Activated T-helper 1 cell treated with Interleukin-2 at 50 U/mL for 16 hours (primary cell): Measurements from ENCODE around the gene DMD.

ENCODE experiments used
- DNase-seq: peaks from one replicate; pipeline ENCODE4 v3.0.0-alpha.2; 2020; ENCODE audit warnings: low read depth

Gene DMD

GRCh38 chrX:31854716-31855115 is 1356.6 kb downstream of the DMD start:
- no peak for DNase-seq

DNA sequence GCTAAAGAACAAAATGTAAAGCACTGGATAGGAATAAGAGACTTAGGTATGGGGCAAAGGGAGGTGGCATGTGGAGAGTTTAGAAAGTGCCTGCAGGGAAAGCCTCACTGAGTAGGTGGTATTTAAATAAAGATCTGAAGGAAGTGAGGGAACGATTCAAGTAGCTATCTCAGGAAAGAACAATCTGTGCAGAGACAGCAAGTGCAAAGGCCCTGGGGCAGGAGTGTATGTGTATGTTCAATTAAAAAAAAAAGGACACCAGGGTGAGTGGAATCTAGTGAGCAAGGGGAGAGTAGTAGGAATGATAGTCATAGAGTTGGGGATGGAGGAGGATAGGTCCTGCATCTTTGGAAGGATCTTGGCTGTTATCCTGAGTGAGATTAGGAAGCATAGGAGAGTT is 1359.6 kb downstream of the DMD start:
- DNase-seq, result no peak

- no peak for DNase-seq
Measured at GRCh38 chrX:31847773-31848172, 1363.6 kb downstream of the DMD start.

DNA sequence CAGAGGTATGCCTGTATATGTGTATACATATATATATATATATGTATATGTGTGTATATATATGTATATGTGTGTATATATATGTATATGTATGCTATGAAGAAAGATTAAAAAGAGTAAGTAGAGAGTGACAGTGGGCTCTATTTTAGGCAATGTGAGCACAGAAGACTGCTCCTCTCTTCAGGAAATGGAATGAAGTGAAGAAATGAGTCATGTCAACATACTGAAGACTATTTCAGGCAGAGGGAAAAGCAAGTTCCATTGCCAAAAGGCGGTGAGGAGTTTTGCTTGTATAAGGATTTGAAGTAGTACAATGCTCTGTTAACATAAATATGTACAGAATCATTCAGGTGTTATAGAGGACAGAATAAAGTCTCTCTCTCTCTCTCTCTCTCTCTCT is 1366.3 kb downstream of the DMD start:
- DNase-seq, result no peak

DNA sequence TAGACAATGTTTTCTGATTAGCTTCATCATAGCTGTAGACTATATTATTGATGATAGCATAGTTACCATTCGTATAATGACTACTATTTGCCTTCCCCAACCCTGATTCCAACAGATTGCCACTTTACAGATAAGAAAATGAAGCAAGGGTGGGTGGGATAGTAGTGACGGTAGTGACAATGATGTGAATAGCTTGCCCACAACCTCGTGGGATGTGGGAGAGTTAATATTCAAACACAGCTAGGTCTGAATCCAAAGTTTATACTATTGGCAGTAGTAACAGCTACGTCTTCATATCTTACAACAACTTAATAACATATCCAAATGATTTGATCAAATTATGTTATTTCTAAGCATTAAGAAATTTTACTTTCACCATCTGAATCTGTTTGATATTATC is 1372.7 kb downstream of the DMD start:
- DNase-seq, result no peak

DNA sequence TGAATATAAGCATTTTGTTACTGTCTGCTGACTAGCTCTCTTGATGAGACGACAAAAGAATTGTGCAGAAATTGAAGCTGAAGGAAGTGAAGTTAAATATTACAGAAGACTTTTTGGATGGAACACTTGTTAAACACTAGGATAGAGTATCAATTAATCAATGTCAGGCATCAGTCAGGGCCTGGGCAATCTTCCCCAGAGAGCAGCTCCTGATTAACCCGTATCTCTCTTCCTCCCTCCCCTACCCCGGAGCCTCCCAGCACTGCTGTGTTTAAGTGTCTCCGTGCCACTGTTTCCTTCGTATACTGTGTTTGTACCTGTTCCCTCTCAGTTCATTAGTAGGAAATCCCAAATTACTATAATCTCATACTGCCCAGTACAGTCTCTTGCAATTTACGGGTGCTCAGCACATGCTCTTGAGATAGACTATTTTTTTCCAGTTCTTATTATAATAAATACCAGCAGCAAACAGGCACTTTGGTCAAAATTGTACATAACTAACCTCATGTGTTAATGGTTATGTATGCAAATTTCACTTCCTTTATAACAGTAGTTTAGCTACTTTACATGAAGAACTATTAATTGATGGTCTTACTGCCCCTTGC is 1373.8 kb downstream of the DMD start:
- DNase-seq, result no peak

- no peak for DNase-seq
Measured at GRCh38 chrX:31836479-31836878, 1374.9 kb downstream of the DMD start.

DNA sequence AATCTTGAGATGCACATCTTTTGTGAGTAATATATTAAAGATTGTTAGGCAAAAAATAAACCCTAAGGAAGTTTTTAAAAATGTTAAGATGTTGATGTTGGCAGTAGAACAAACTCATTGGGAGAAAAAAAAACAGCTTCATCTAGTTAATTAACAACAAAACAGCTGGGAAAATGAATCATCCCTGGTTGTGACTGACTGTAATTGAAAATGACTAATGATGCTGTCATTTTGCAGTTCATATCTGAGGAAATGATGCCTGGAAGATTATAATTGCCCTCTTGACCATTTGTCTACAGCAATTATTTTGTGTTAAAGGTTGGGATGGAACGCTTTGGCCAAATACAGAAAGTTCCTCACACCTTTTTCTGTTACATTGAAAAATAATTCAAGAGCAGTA is 1379.1 kb downstream of the DMD start:
- no peak for DNase-seq

GRCh38 chrX:31820430-31821210 is 1390.7 kb downstream of the DMD start:
- no peak for DNase-seq

GRCh38 chrX:31819455-31819854 is 1391.9 kb downstream of the DMD start:
- no peak for DNase-seq

DNA sequence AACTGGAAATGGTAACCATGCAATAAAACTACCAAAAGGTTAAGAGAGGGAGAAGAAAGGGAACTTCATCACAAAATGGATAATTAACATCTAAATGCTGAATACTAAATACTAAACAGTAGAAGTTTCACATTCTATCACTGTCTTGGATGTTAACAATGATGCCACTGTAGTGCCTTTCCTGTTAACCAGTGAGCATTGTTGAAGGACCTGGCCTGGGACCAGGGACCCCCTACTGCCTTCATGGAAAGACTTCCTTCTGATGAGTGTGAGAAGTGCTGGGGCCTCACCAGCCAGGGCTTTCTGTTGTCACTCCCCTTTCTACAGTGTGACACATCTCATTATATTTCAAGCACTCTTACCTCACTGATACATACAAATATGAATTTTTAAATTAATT is 1400.2 kb downstream of the DMD start:
- no peak for DNase-seq

DNA sequence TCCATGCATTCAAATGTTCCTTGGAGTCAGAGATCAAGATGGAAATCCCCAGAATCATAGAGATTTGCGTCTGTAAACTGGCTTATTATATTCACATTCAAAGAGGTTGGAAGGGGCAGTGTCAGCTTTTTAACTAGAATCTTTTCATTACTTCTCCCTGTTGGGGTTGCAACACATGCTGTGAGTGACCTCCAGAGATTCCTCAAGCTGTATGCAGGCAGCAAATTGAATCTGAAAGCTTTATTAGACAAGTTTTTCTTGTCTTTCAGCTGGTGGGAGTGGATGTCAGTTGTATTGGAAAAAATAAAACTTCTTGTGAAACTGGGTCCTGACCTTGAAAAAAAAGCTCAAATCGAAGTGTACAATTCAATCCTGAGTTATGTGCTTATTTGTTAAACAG is 1403.0 kb downstream of the DMD start:
- DNase-seq, result no peak

- no peak for DNase-seq
Measured at GRCh38 chrX:31807165-31807564, 1404.2 kb downstream of the DMD start.

DNA sequence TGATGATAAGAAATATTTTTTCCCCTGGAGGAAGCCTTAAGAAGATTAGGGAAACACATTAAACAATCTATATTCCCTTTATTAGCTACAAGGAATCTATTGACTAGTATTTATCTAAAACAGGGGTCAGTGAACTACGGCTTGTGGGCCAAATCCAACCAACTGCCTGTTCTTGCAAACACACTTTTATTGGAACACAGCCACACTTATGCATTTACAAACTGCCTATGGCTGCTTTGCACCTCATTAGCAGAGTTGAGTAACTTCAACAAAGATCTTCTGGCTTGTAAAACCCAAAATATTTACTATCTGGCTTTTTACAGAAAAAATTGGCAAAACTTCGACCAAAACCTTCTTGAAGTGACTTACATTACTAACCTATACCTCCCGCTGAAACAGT is 1405.6 kb downstream of the DMD start:
- DNase-seq, result no peak

- no peak for DNase-seq
Measured at GRCh38 chrX:31800219-31800618, 1411.1 kb downstream of the DMD start.

DNA sequence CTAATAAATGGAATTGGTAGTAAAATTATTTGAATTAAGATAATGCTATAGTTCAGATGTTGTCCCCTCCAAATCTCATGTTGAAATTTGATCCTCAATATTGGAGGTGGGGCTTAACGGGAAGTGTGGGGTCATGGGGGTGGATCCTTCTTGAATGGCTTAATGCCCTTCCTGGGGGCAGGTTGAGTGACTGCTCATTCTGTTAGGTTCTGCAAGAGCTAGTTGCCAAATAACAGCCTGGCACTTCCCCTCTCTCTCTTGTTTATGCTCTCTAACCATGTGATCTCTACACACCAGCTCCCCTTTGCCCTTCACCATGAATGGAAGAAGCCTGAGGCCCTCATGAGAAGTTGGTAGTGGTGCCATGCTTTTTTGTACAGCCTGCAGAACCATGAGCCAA is 1414.7 kb downstream of the DMD start:
- no peak for DNase-seq

- no peak for DNase-seq
Measured at GRCh38 chrX:31747411-31747810, 1463.9 kb downstream of the DMD start.

- no peak for DNase-seq
Measured at GRCh38 chrX:31743004-31743403, 1468.3 kb downstream of the DMD start.

GRCh38 chrX:31717474-31717873 is 1493.9 kb downstream of the DMD start:
- DNase-seq, result no peak

- no peak for DNase-seq
Measured at GRCh38 chrX:31715675-31716074, 1495.7 kb downstream of the DMD start.

GRCh38 chrX:31714797-31715196 is 1496.6 kb downstream of the DMD start:
- no peak for DNase-seq

GRCh38 chrX:31713120-31713519 is 1498.2 kb downstream of the DMD start:
- DNase-seq, result no peak

- DNase-seq, result no peak
Measured at GRCh38 chrX:31711166-31711565, 1500.2 kb downstream of the DMD start.

- DNase-seq, result no peak
Measured at GRCh38 chrX:31708116-31708515, 1503.2 kb downstream of the DMD start.
